Epithelial cell of esophagus (primary cell): Measurements from ENCODE around the gene HIVEP1.
"Not testable (repeated sequence)": the region's sequence is repeated elsewhere in the genome, so short reads cannot be mapped to it uniquely, and the experiment has no call there.

Source experiments
- DNase-seq: peaks from one replicate; pipeline ENCODE4 v3.0.0; 2010; ENCODE audit warnings: low read depth
- H3K4me3 ChIP-seq: 2 replicates; pipeline ENCODE4 v1.5.1; 2011; ENCODE audit warnings: mild to moderate bottlenecking, low read length, control low read depth
- CTCF ChIP-seq: IDR thresholded peaks from 2 replicates; pipeline ENCODE4 v1.5.1; 2011; ENCODE audit warnings: low read depth, mild to moderate bottlenecking, low read length, control low read depth, inconsistent platforms; ENCODE audit not compliant: insufficient read depth; ENCODE audit errors: missing control alignments

HIVEP1 gene

GRCh38 chr6:12174878-12175277 is 162.8 kb downstream of the HIVEP1 start:
- DNase-seq, result peak; percentile 73
- TF ChIP-seq CTCF, result no peak
- no peak overlapping the region for H3K4me3 ChIP-seq

- DNase-seq, result no peak
- H3K4me3 ChIP-seq, result no peak overlapping the region
- TF ChIP-seq CTCF, result no peak
Observed at GRCh38 chr6:12175626-12176025, 163.5 kb downstream of the HIVEP1 start.

- not testable (repeated sequence) for H3K4me3 ChIP-seq, DNase-seq
Observed at GRCh38 chr6:12176782-12177181, 164.7 kb downstream of the HIVEP1 start.

- no peak overlapping the region for H3K4me3 ChIP-seq
- no peak for TF ChIP-seq CTCF
- no peak for DNase-seq
Observed at GRCh38 chr6:12178521-12178920, 166.4 kb downstream of the HIVEP1 start.

GRCh38 chr6:12181481-12181880 is 169.4 kb downstream of the HIVEP1 start:
- DNase-seq, result no peak
- TF ChIP-seq CTCF, result no peak
- no peak overlapping the region for H3K4me3 ChIP-seq

- H3K4me3 ChIP-seq, result no peak overlapping the region
- TF ChIP-seq CTCF, result no peak
- peak; percentile 59 for DNase-seq
Observed at GRCh38 chr6:12182676-12183075, 170.6 kb downstream of the HIVEP1 start.

GRCh38 chr6:12185081-12185673 is 173.1 kb downstream of the HIVEP1 start:
- H3K4me3 ChIP-seq, result no peak overlapping the region
- DNase-seq, result peak; percentile 36
- TF ChIP-seq CTCF, result no peak
